Measurements from ENCODE around the gene PRSS56.

DNA sequence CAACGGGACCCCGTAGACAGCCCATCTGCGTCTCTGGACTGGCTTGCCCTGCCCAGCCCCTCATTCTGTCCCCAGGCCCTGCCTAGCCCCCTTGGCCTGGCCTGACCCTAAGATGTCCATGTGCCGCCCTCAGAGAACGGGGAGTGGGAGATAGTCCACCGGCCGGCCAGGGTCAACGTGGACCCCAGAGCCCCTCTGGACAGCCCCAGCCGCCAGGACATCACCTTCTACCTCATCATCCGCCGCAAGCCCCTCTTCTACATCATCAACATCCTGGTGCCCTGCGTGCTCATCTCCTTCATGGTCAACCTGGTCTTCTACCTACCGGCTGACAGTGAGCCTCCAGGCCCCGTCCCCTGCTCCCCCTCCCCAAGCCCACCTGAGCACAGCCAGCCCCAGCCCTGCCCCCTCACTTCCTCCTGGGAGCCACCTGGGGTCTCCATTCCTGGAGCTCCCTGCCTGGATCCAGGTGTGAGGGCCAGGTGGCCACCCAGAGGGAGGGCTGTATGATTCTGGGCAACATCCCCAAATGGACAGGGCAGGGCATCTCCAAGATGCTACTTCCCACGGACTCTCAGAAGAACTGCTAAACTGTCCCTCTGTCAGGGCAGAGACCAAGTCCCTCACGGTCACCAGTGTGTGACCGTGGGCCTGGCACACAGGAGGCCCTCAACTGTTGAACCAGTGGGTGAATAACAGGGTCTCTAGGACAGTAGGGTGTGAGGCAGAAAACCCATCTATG, 9.8 kb downstream of the PRSS56 start:
- TF ChIP-seq EZH2phosphoT487 (IDR thresholded peaks at IDR 0.05) = no peak
- TF ChIP-seq, protein P1, sequence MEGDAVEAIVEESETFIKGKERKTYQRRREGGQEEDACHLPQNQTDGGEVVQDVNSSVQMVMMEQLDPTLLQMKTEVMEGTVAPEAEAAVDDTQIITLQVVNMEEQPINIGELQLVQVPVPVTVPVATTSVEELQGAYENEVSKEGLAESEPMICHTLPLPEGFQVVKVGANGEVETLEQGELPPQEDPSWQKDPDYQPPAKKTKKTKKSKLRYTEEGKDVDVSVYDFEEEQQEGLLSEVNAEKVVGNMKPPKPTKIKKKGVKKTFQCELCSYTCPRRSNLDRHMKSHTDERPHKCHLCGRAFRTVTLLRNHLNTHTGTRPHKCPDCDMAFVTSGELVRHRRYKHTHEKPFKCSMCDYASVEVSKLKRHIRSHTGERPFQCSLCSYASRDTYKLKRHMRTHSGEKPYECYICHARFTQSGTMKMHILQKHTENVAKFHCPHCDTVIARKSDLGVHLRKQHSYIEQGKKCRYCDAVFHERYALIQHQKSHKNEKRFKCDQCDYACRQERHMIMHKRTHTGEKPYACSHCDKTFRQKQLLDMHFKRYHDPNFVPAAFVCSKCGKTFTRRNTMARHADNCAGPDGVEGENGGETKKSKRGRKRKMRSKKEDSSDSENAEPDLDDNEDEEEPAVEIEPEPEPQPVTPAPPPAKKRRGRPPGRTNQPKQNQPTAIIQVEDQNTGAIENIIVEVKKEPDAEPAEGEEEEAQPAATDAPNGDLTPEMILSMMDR (IDR thresholded peaks at IDR 0.05) = no peak
